ENCODE measurements around the gene SMAD6.

SMAD6 gene

GRCh38 chr15:66758844-66759243 lies 56.8 kb downstream of the SMAD6 start:
- no peak for DNase-seq (ENCODE audit: low read depth in 2 of 2)

- no peak for DNase-seq (ENCODE audit: low read depth in 2 of 2)
Observed at GRCh38 chr15:66760097-66760967, 58.3 kb downstream of the SMAD6 start.

- DNase-seq (ENCODE audit: low read depth in 2 of 2) = no peak
Observed at GRCh38 chr15:66760968-66761725, 59.1 kb downstream of the SMAD6 start.

- DNase-seq (ENCODE audit: low read depth in 2 of 2) = no peak
Observed at GRCh38 chr15:66761726-66762595, 59.9 kb downstream of the SMAD6 start.

- DNase-seq (ENCODE audit: low read depth in 2 of 2) = no peak
Observed at GRCh38 chr15:66763186-66764071, 61.4 kb downstream of the SMAD6 start.

- no peak for DNase-seq (ENCODE audit: low read depth in 2 of 2)
Observed at GRCh38 chr15:66764072-66764786, 62.2 kb downstream of the SMAD6 start.

GRCh38 chr15:66765478-66766281 lies 63.6 kb downstream of the SMAD6 start:
- no peak for DNase-seq (ENCODE audit: low read depth in 2 of 2)

- DNase-seq (ENCODE audit: low read depth in 2 of 2) = no peak
Observed at GRCh38 chr15:66766282-66767230, 64.5 kb downstream of the SMAD6 start.

GRCh38 chr15:66767240-66767659 lies 65.2 kb downstream of the SMAD6 start:
- no peak for DNase-seq (ENCODE audit: low read depth in 2 of 2)

- DNase-seq (ENCODE audit: low read depth in 2 of 2) = no peak
Observed at GRCh38 chr15:66768987-66769386, 67.0 kb downstream of the SMAD6 start.

GRCh38 chr15:66770518-66771350 lies 68.7 kb downstream of the SMAD6 start:
- no peak for DNase-seq (ENCODE audit: low read depth in 2 of 2)

GRCh38 chr15:66771351-66771650 lies 69.3 kb downstream of the SMAD6 start:
- DNase-seq (ENCODE audit: low read depth in 2 of 2) = no peak

GRCh38 chr15:66772604-66773128 lies 70.6 kb downstream of the SMAD6 start:
- no peak for DNase-seq (ENCODE audit: low read depth in 2 of 2)

GRCh38 chr15:66773129-66773873 lies 71.3 kb downstream of the SMAD6 start:
- no peak for DNase-seq (ENCODE audit: low read depth in 2 of 2)

- peak in 1 of 2 donors; percentile 7 for DNase-seq (ENCODE audit: low read depth in 2 of 2)
Observed at GRCh38 chr15:66774001-66774814, 72.2 kb downstream of the SMAD6 start.
